Neutrophil (primary cell): Measurements from ENCODE around the gene OTX1.

Experiments
- H3K27ac ChIP-seq: fragments of 200-600 bp; sonication (generic); 2 replicates; pipeline ENCODE4 v1.5.1; 2016; ENCODE audit warnings: mild to moderate bottlenecking, moderate library complexity
- H3K27me3 ChIP-seq: fragments of 200-600 bp; sonication (generic); 2 replicates; pipeline ENCODE4 v1.6.0; 2016; ENCODE audit warnings: mild to moderate bottlenecking
- H3K36me3 ChIP-seq: fragments of 200-600 bp; sonication (generic); 2 replicates; pipeline ENCODE4 v1.5.1; 2017
- H3K4me1 ChIP-seq, 2 experiments: fragments of 200-600 bp in 1 of 2; sonication (generic) in 1 of 2; 1 replicate in 1 of 2; 2 replicates in 1 of 2; pipeline versions ENCODE4 v1.5.1 to v1.6.1; 2013 to 2016; ENCODE audit warnings: low read depth in 1 of 2, low read length in 1 of 2, mild to moderate bottlenecking in 1 of 2, moderate library complexity in 1 of 2; ENCODE audit not compliant: control insufficient read depth in 1 of 2, insufficient read depth in 1 of 2
- H3K4me3 ChIP-seq, 2 experiments: fragments of 200-600 bp in 1 of 2; sonication (generic) in 1 of 2; 1 replicate in 1 of 2; 2 replicates in 1 of 2; pipeline ENCODE4 v1.5.1; 2013 to 2016; ENCODE audit warnings: low read depth in 1 of 2, low read length in 1 of 2, mild to moderate bottlenecking in 1 of 2, moderate library complexity in 1 of 2
- H3K9me3 ChIP-seq: fragments of 200-600 bp; sonication (generic); 2 replicates; pipeline ENCODE4 v1.5.1; 2016
- CTCF ChIP-seq: fragments of 200-600 bp; sonication (generic); IDR thresholded peaks from 2 replicates; pipeline ENCODE4 v1.5.1; 2016; ENCODE audit warnings: antibody characterized with exemption

OTX1 gene

GRCh38 chr2:63060472-63060991 lies 9.9 kb downstream of the OTX1 start:
- Histone ChIP-seq H3K36me3 (no peaks in the 10 kb centered on the region), H3K27me3 (peaks cover 94% of the 10 kb centered on the region), H3K27ac (peak overlapping the region; percentile 89), H3K4me3 (peak overlapping the region; percentile 60 to 71), H3K9me3 (no peaks in the 10 kb centered on the region), H3K4me1 (peaks cover 54 to 55% of the 10 kb centered on the region in 2 experiments)
- TF ChIP-seq CTCF = no peak

- peaks cover 94% of the 10 kb centered on the region for H3K27me3 ChIP-seq
Measured at GRCh38 chr2:63064197-63064596, 13.6 kb downstream of the OTX1 start.

GRCh38 chr2:63064661-63065060 lies 14.0 kb downstream of the OTX1 start:
- Histone ChIP-seq H3K4me3 (no peak overlapping the region), H3K27ac (no peak overlapping the region), H3K4me1 (peaks cover 13% of the 10 kb centered on the region in 2 experiments), H3K36me3 (no peaks in the 10 kb centered on the region), H3K27me3 (peaks cover 94% of the 10 kb centered on the region), H3K9me3 (no peaks in the 10 kb centered on the region)
- no peak for TF ChIP-seq CTCF

More at GRCh38 chr2:63064197-63064596, 13.6 kb downstream of the OTX1 start:
- no peaks in the 10 kb centered on the region for H3K9me3 ChIP-seq
- no peak for TF ChIP-seq CTCF
- peaks cover 17 to 18% of the 10 kb centered on the region in 2 experiments for H3K4me1 ChIP-seq
- H3K36me3 ChIP-seq = no peaks in the 10 kb centered on the region
- H3K27ac ChIP-seq = no peak overlapping the region
- no peak overlapping the region for H3K4me3 ChIP-seq

GRCh38 chr2:63066265-63066664 lies 15.6 kb downstream of the OTX1 start:
- H3K4me1 ChIP-seq = peaks cover 0 to under 1% of the 10 kb centered on the region in 2 experiments
- H3K27me3 ChIP-seq = peaks cover 100% of the 10 kb centered on the region
- H3K27ac ChIP-seq = no peak overlapping the region
- H3K4me3 ChIP-seq = no peak overlapping the region
- TF ChIP-seq CTCF = no peak
- no peaks in the 10 kb centered on the region for H3K36me3 ChIP-seq
- no peaks in the 10 kb centered on the region for H3K9me3 ChIP-seq

- H3K4me1 ChIP-seq = no peaks in the 10 kb centered on the region
- H3K27me3 ChIP-seq = peaks cover 100% of the 10 kb centered on the region
- TF ChIP-seq CTCF = no peak
- H3K9me3 ChIP-seq = no peaks in the 10 kb centered on the region
- H3K4me3 ChIP-seq = no peak overlapping the region
- no peaks in the 10 kb centered on the region for H3K36me3 ChIP-seq
- no peak overlapping the region for H3K27ac ChIP-seq
Measured at GRCh38 chr2:63066838-63067237, 16.2 kb downstream of the OTX1 start.

- no peak overlapping the region for H3K4me3 ChIP-seq
- TF ChIP-seq CTCF = no peak
- no peaks in the 10 kb centered on the region for H3K36me3 ChIP-seq
- H3K4me1 ChIP-seq = peaks cover 8 to 15% of the 10 kb centered on the region in 2 experiments
- H3K27me3 ChIP-seq = peaks cover 66% of the 10 kb centered on the region
- H3K27ac ChIP-seq = no peak overlapping the region
- no peaks in the 10 kb centered on the region for H3K9me3 ChIP-seq
Measured at GRCh38 chr2:63071664-63072063, 21.0 kb downstream of the OTX1 start.
